ENCODE results near the gene NATD1. TPM values are rescaled to one million over a fixed set of nuclear protein-coding genes. Genes with fewer than 3 reads are reported as not detected.

NATD1 gene
- total RNA-seq, 2 experiments from 2014 or later = 1.1 to 1.3 TPM

DNA sequence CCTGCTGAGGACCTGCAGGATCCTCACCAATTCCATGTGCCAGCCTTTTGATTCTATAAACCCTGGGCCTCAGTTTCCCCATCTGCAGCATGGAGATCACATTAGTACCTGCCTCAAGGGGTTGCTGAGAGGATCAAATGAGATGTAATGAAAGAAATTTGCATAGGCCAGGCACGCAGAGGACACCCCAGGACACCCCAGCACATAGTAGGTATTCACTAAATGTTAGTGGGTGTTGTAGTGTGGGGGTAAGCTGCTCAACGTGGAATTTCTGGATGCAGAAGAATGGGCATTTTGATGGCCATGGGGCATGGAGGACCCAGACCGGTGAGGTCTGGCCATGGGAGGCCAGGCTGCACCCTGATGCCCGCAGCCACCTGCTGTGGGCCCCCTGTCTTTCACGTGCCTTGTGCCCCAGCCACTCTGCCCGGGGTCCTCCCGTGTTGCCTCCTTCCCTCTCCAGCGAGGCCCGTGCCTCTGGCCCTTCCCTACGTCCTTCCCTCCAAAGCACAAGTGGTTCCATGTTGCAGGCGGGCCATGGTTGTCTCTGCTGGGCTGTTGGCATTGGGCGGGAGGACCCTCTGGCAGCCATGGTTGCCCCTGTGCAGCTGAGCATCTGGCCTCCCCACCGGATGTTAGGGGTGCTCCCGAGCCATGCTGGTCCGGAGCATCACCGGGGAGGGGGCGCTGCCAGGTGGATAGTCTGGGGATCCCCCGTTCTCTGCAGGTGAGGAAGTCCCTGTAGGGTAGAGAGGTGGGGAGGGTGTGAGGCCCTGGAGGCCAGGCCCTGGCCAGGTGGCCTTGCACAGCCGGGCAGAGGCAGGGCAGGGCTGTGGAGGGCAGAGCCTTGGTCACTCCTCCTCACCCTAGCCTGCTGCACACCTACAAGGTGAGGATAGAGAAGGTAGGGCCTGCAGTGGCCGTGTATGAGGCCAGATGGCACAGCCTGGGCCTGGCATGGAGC, 39.9 kb upstream of the NATD1 start:
- Mint-ChIP-seq H3K4me1 (ENCODE audit: low read depth) (peaks cover 36% of the 10 kb centered on the region), H3K27ac (no peak overlapping the region), H3K27me3 (no peaks in the 10 kb centered on the region), H3K36me3 (ENCODE audit: low read depth) (peaks cover 24% of the 10 kb centered on the region), H3K9me3 (no peaks in the 10 kb centered on the region), H3K4me3 (no peak overlapping the region)
- no peak for DNase-seq
- ChIA-PET POLR2A (no interaction called here), CTCF (no interaction called here)
- TF ChIP-seq, protein P1, sequence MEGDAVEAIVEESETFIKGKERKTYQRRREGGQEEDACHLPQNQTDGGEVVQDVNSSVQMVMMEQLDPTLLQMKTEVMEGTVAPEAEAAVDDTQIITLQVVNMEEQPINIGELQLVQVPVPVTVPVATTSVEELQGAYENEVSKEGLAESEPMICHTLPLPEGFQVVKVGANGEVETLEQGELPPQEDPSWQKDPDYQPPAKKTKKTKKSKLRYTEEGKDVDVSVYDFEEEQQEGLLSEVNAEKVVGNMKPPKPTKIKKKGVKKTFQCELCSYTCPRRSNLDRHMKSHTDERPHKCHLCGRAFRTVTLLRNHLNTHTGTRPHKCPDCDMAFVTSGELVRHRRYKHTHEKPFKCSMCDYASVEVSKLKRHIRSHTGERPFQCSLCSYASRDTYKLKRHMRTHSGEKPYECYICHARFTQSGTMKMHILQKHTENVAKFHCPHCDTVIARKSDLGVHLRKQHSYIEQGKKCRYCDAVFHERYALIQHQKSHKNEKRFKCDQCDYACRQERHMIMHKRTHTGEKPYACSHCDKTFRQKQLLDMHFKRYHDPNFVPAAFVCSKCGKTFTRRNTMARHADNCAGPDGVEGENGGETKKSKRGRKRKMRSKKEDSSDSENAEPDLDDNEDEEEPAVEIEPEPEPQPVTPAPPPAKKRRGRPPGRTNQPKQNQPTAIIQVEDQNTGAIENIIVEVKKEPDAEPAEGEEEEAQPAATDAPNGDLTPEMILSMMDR (IDR thresholded peaks at IDR 0.05) = no peak
- no peak for ATAC-seq
- intact Hi-C loops (cut with micrococcal nuclease) = no loop called here

DNA sequence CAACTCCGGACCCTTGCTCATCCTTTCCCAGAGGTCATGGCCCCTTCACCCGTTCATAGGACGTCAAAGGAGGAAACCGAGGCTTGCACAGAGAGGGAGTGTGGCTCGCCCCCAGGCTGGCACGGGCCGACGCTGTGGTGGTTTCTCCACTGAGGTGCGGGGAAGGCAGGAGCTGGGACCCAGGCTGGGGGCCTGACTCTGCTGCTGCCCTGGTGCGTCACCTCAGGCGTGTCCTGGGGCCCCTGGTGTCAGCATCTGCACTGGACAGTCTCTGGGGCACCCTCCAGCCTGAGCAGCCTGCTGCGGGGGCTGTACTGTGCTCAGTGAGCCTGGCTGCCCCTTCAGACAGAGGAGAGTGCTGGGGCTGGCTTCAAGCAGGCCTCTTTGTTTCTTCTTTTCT, 38.7 kb upstream of the NATD1 start:
- intact Hi-C loops (cut with micrococcal nuclease) = no loop called here
- DNase-seq (no peak), ATAC-seq (no peak)
- ChIA-PET POLR2A (interaction anchor here (0.8 kb wide), 1 partner anchor 10 kb away, joined by 3 read pairs; no protein-coding TSS in a partner anchor), CTCF (no interaction called here)
- peaks cover 33% of the 10 kb centered on the region for H3K36me3 Mint-ChIP-seq (ENCODE audit: low read depth)
- H3K4me3 Mint-ChIP-seq = no peak overlapping the region
- H3K27ac Mint-ChIP-seq = no peak overlapping the region
- H3K4me1 Mint-ChIP-seq (ENCODE audit: low read depth) = peaks cover 40% of the 10 kb centered on the region
- no peaks in the 10 kb centered on the region for H3K27me3 Mint-ChIP-seq
- TF ChIP-seq, protein P1 (IDR thresholded peaks at IDR 0.05) = no peak
- H3K9me3 Mint-ChIP-seq = no peaks in the 10 kb centered on the region

DNA sequence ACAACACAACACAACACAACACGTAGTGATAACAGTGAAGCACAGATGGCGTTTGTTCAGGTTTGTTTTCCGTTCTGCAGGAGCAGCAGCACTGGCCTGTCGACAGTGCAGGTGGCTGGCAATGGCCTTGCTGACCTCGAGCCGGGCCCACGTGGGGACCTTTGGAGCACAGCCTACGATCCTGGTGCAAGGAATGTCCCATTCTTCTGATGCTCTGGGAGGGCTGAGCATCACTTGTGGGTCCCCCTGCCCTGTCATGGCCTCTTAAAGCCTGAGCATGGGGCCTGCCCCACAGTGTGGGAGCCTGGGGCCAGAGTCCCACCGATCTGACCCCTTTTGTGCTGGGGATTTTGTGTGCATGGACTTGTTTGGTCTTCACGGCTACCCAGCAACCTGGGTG, 38.1 kb upstream of the NATD1 start:
- H3K36me3 Mint-ChIP-seq (ENCODE audit: low read depth) = peaks cover 38% of the 10 kb centered on the region
- POLR2A ChIA-PET = no interaction called here
- TF ChIP-seq, protein P1 (IDR thresholded peaks at IDR 0.05) = no peak
- no peaks in the 10 kb centered on the region for H3K27me3 Mint-ChIP-seq
- no peak overlapping the region for H3K4me3 Mint-ChIP-seq
- H3K27ac Mint-ChIP-seq = no peak overlapping the region
- CTCF ChIA-PET = no interaction called here
- ATAC-seq = no peak
- no peaks in the 10 kb centered on the region for H3K9me3 Mint-ChIP-seq
- peaks cover 45% of the 10 kb centered on the region for H3K4me1 Mint-ChIP-seq (ENCODE audit: low read depth)
- DNase-seq = no peak
- intact Hi-C loops (cut with micrococcal nuclease) = no loop called here

DNA sequence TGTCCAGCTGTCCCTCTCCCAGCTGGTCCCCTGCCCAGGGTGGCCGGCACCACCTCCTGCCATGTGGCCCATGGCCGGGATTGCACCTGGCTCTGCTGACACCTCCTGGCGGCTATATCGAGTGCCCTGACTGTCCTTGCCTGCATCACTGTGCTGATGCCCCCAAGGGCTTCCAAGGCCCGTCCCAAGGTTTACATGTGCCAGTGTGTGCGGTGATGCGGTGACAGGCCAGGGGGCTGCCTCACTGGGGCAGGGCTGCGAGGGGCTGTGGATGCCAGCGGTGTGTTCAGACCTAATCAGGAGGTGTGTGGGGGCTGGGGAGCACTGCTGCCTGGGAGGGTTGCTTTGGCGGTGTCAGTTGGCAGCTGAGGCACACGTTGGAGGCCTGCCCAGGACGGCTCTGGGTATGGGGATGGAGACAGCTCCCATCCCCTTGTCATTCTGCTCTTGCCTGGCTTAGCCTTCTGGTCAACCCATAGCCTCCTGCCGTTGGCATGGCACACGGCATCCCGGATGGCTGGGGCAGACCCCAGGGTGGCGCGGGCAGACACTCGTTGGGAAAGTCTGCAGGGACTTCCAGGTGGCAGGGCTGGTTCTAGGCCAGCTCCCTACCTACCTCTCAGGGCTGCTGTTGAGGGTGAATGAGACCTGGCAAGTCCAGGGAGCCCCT, 36.8 kb upstream of the NATD1 start:
- no peak for ATAC-seq
- intact Hi-C loops (cut with micrococcal nuclease) = loop anchor here (10.0 kb wide), 2 partner anchors 165 to 245 kb away; partner anchors contain the start of genes DHRS7B and USP22
- no peak for DNase-seq
- ChIA-PET POLR2A (interaction anchor here (4.9 kb wide), 1 partner anchor 13 kb away, joined by 36 read pairs; no protein-coding TSS in a partner anchor), CTCF (no interaction called here)
- Mint-ChIP-seq H3K27me3 (no peaks in the 10 kb centered on the region), H3K4me3 (no peak overlapping the region), H3K36me3 (ENCODE audit: low read depth) (peaks cover 48% of the 10 kb centered on the region), H3K4me1 (ENCODE audit: low read depth) (peaks cover 44% of the 10 kb centered on the region), H3K9me3 (no peaks in the 10 kb centered on the region), H3K27ac (peak overlapping the region; percentile 42)
- TF ChIP-seq, protein P1 (IDR thresholded peaks at IDR 0.05) = no peak
